ENCODE data around the gene CDK14.
A peak's percentile ranks its signal among the peaks of the same experiment; 100 is the strongest.

CDK14 gene

DNA sequence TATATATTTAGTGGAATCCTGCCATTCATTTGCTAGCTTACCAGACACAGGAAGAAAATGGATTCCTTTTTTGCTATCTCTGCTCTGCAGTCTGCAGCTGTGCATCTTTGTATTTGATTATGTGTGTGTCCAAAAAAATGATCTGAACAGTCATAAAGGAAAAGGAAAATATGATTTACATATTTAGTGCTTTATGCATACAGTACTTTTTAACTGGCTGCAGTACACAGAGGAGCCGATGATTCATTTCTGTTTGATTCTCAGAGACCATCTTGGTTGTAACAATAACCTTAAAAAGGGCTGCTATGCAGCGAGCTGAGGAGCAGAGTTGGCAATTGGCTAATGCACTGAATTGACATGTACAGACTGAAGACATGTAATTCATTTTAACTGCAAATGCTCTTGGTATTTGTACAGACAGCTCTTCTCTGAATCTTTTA, 516.8 kb downstream of the CDK14 start:
- no peak for DNase-seq (ENCODE audit: low spot score)

DNA sequence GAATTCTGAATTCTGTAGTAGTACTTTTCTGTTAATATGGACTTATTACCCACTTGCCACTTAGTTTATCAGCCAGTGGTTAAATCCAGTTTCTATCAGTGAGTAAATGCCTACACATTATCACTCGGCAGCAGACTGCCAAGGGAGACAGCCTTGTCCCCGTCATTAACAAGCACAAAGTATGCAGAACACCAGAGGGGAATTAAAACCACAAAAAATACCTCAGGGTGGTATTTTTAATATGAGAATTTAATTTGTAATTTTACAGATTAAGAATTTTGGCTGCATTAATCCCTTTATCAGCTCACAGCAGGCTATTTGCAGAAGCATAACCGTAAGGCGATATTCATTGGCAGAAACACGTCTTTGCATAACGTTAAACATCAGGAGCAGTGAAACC, 518.1 kb downstream of the CDK14 start:
- no peak for DNase-seq (ENCODE audit: low spot score)

DNA sequence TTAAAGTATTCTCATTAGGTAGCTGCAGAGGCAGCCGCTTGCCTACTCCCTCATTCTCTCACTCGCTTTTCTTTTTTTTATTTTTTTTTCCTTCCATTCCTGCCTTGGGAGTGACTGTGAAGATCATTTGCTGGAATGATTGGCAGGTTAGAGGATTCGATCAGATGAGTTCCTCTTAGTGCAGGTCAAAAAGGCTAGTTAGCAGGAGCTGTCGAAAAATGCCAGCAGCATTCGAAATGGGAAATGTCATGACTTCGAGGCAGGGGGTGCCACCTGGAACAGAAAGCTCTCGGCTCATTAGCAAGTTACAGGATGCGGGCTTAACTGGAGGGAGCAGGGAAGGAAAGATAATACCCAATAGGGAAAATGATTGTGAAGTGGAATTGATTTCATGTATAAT, 530.6 kb downstream of the CDK14 start:
- peak; percentile 59 for DNase-seq (ENCODE audit: low spot score)

DNA sequence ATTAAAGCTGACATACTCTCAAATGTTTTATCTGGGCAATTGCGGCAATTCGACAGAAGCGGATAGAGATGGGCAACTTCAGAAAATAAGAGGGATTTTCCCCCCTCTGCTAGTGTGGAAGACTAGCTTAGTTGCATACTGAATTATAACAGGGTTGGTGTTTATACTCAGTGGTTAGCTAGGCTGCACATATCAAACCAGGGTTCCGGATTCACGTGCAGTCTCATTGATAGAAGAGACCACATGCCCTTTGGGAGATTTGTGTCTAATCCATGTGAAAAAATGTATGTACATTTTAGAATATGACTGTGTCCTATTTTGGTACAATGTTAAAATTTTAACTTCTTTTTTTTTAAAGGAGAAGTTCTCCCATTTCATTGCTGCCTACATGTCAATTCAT, 531.2 kb downstream of the CDK14 start:
- no peak for DNase-seq (ENCODE audit: low spot score)

DNA sequence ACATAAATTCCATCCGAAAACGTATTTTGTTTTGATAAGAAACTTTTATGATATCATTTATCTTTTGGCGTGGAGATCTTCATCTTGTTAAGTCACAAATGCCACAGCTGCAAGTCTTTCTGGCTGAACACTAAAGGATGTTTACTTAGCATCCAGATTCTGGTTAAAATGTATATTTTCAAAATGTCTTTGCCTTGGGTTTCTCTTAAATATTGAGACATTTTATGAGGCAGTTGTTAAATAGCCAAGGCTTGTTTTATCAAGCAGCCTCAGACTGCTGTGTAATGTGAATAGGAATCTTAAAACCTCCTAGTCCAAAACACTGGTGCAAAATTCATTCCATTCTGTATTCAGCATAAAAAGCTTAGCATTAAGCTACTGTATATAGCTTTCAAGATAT, 531.8 kb downstream of the CDK14 start:
- DNase-seq (ENCODE audit: low spot score): no peak

- no peak for DNase-seq (ENCODE audit: low spot score)
These were observed 532.7 kb downstream of the CDK14 start for GRCh38 chr7:91128683-91129348.

DNA sequence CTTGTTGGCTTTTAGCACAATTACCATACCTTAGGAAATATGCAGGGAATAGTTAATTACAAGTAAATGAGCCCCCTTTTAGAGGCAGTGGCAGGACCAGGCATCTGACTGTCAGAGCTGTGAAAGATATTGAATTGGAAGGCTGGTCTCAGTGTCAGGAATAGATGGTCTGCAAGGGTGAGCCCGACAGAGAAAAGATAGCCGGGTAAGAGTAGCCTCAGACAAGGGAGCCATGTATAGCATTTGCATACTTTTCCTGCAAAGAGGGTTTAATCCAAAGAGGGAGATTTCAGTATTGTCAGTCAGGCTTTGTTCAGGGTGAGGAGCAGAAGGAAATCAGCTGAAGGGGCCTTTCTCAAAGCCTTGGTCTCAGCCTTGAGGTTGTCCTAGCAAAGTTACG, 539.2 kb downstream of the CDK14 start:
- no peak for DNase-seq (ENCODE audit: low spot score)

GRCh38 chr7:91135703-91136430, 539.7 kb downstream of the CDK14 start:
- no peak for DNase-seq (ENCODE audit: low spot score)

- no peak for DNase-seq (ENCODE audit: low spot score)
These were observed 541.1 kb downstream of the CDK14 start for GRCh38 chr7:91137153-91137787.

DNA sequence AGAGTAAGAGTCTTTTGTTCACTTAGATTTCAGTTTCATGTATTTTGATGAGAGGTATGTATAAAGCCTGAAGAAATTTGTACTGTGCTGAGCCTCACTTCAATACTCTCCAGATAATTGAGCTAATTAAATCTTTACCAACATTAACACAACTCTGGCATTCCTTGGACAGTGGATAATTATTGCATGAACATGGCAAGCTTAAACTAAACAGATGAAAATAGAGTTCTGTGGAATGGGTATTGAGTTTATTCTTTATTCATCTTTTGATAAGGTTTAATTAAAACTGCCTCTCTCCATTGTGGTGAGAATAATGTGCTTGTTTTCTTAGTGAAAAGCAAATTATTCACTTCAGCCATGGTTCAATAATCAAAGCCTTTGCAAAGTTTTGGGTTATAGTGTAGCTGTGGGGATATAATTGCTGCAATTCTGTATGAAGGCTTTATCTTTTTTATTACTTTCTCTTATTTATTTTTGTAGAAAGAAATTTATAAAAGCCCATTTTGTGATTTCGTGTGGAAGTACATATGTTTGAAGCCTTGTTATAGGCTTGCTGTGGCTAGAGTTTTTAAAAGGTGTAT, 541.8 kb downstream of the CDK14 start:
- no peak for DNase-seq (ENCODE audit: low spot score)

DNA sequence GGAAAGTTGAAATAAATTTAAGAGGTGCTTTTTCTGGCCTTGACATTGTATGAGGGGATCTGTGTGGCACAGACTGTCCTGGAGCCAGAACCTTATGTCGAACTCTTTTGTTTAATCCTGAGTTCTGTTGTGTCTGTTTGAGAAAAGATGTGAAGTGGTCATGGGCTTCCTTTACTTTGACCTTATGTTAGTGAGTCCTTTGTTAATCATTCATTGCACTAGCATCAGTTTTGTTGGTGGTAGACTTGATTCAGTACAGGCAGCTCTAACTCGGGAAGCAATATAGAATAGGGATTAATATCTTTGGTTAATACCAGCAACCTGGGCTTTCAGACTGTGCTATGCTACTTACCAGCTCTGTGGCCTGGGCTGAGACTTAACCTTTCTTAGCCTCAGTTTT, 544.2 kb downstream of the CDK14 start:
- no peak for DNase-seq (ENCODE audit: low spot score)

- DNase-seq (ENCODE audit: low spot score): no peak
These were observed 544.9 kb downstream of the CDK14 start for GRCh38 chr7:91140982-91141381.

- no peak for DNase-seq (ENCODE audit: low spot score)
These were observed 546.6 kb downstream of the CDK14 start for GRCh38 chr7:91142743-91143142.

DNA sequence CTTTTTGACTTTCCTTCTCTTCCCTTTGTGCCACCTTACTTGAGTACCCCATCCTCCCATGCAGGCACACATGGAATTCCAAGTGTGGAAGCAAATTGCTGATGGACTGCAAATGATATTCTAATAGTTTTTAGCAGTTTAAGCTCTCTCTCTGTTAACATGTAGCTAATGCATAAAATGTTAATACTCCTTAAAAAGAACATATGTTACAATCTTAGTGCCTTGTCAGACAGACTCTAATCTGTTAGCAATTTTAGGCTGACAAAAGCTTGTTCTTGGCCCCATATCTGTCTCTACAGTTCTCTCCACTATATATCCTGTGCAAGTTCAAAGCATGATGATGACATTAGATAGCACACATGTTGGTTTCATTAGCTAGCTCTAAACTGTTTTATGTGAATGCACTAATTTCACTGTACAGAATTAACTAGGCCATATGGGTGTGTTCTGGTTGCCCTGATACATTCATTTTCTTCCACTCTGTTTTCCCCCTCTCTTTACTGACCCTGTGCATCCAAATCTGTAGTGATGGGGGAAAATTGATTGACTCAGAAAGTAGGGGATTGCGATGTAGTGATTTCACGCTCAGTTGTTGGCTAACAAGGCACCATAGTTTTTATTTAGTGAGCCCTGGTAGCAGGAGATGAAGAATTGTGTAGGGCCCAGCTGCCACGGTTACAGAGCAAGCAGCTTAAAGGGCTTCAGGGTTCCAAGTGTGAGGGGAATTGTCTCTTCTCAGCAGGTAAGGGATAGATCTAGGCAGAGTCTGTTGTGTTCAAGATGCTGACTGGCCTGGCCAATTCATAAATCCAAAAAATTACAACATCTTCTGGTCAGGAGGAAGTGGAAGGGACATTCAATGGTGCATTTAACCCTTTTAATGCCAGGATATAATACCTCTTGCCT, 553.5 kb downstream of the CDK14 start:
- DNase-seq (ENCODE audit: low spot score): no peak

GRCh38 chr7:91151916-91152315, 555.8 kb downstream of the CDK14 start:
- DNase-seq (ENCODE audit: low spot score): no peak

- no peak for DNase-seq (ENCODE audit: low spot score)
These were observed 560.4 kb downstream of the CDK14 start for GRCh38 chr7:91156316-91157185.

DNA sequence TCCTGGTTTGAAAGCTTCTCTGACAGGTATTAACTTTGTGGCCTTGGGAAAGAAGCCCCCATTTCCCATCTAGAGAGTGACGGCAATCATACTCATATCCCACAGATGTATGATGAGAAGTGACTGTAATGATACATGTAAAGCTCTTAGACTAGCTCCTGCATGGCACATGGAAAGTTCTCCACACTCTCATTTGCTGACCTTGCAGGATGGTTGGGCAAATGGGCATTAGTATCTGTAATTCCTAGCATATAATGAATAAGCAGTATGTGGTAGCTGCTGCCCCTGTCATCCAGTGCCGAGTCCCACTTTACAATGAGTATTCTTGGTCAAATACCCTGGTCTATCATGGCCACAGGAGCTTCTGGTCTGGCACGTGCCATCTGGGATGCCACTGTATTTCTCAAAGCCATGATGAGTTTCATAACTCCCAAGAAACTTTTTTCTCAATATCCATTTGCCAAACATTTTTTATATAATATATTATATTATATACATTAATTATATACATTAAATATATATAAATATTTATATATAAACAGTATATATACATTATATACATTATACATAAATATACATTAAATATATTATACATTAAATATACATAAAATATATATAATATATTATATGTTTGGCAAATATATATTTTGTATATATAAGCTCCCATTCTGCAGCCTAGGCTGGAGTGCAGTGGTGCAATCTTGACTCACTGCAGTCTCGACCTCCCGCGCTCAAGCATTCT, 561.6 kb downstream of the CDK14 start:
- no peak for DNase-seq (ENCODE audit: low spot score)

DNA sequence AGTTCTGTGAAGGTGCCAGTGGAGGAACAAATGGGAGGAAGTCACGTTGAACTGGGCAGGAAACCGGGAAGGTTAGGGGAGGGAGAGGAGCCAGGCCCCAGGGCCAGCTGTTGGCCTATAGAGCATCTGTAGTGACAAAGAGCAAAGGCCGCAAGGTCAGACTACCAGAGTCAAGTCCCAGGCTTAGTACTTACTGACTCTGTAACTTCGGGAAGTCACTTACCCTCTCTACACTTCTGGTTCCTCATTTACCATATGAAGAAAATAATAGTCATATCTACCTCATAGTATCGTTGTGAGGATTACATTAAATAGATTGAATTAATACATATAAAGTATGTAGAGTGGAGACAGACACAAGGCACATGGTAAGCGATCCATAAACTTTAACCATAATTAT, 566.3 kb downstream of the CDK14 start:
- DNase-seq (ENCODE audit: low spot score): no peak

GRCh38 chr7:91164506-91164905, 568.4 kb downstream of the CDK14 start:
- no peak for DNase-seq (ENCODE audit: low spot score)
